ENCODE data around the gene HECTD1.
"Not testable (repeated sequence)": the region's sequence is repeated elsewhere in the genome, so short reads cannot be mapped to it uniquely, and the experiment has no call there.

The HECTD1 gene

DNA sequence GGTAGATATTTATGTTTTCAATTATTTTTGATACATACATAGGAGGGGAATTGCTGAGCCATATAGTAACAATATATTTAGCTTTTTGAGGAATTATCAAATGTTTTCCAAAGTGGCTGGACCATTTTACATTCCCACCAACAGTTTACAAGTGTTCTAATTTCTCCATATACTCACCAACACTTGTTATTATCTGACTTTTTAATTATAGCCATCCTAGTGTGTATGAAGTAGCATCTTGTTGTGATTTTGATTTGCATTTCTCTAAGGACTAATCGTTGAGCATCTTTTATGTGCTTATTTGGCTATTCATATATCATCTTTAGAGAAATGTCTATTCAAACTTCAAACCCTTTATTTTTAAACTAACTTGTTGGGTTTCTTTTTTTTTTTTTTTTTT, 17.2 kb upstream of the HECTD1 start:
- no peak for DNase-seq (ENCODE audit: low read depth)

DNA sequence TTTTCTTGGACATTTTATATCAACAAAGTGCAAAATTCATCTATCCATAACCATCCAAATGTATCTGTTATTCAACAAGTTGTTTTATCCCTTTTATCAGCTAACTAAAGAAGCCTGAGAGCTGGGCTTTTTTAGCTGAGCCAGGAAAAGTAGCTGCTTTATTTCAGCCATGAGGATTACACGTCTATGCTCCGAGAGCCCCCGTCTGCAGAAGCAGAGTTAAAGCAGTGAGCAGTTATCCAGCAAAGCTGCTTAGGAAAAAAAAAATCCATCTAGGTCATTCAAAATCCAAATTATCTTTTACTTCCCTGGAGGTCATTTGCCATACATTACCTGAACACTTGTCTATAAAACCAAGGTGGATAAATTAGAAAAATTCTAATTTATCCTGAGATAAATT, 15.7 kb upstream of the HECTD1 start:
- DNase-seq (ENCODE audit: low read depth) = no peak

DNA sequence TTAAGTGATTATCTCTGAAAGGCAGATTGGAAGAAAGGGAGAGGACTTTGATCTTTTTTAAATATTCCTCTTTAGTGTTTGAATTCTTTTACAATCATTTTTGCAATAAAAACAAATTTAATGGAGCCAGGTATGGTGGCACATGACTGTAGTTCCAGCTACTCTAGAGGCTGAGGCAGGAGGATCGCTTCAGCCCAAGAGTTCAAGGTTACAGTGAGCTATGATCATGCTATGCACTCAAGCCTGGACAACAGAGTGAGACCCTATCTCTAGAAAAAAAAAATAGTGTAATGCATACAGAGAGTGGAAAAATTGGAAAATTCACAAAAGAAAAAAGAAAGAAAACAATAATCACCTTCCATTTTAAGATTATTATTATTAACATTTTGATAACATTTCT, 15.2 kb upstream of the HECTD1 start:
- DNase-seq (ENCODE audit: low read depth) = no peak

DNA sequence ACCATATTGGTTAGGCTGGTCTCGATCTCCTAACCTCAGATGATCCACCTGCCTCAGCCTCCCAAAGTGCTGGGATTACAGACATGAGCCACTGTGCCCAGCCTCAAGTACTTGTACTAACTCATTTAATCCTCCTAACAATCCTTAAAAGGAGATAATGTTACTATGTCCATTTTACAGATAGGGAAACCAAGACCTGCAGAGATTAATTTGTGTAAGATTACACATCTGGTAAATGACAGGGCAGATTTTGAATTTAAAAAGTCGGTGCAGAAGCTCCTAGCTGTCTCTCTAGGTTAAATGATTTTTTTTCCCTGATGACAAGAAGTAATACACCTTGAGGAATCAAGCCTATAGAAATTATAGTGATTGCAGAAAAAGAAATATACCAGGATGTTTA, 13.7 kb upstream of the HECTD1 start:
- DNase-seq (ENCODE audit: low read depth) = no peak

DNA sequence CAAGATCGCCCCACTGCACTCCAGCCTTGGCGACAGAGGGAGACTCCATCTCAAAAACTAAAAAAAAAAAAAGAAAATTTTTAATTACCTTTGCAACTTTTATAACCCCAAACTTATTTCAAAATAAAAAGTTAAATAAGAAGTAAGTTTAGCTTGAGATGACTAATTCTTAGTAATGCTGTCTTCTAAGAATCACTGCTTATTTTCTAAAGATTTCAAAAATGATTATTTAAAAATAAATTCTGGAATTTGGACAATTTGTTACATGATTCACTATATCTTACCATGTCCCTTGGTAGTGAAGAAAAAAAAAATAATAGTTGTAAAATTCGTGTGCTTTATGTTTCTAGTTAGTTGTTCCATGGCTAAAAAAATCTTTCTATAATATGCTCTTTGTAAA, 11.6 kb upstream of the HECTD1 start:
- DNase-seq (ENCODE audit: low read depth) = no peak

DNA sequence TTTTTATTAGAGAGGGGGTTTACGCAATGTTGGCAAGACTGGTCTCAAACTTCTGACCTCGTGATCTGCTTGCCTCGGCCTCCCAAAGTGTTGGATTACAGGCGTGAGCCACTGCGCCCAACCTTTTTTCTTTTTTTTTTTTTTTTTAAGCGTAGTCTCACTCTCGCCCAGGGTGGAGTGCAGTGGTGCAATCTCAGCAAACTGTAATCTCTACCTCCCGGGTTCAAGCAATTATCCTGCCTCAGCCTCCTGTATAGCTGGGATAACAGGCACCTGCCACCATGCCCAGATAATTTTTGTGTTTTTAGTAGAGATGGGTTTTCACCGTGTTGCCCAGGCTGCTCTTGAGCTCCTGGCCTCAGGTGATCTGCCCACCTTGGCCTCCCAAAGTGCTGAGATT, 8.8 kb upstream of the HECTD1 start:
- DNase-seq (ENCODE audit: low read depth) = no peak

DNA sequence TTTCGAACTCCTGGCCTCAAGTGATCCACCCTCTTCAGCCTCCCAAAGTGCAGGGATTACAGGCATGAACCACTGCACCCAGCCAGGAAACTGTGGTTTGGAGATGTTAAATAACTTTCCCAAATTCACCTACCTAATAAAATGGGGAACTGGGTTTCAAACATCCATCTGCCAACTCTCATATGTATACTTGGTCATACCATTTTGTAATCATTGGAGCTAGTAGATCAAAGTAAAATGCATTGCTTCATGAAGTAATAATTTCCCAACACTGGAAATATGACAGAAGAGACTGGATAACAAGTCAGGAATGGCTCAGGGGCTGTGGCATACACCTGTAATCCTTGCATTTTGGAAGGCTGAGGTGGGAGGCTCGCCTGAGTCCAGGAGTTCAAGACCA, 5.3 kb upstream of the HECTD1 start:
- no peak for DNase-seq (ENCODE audit: low read depth)

DNA sequence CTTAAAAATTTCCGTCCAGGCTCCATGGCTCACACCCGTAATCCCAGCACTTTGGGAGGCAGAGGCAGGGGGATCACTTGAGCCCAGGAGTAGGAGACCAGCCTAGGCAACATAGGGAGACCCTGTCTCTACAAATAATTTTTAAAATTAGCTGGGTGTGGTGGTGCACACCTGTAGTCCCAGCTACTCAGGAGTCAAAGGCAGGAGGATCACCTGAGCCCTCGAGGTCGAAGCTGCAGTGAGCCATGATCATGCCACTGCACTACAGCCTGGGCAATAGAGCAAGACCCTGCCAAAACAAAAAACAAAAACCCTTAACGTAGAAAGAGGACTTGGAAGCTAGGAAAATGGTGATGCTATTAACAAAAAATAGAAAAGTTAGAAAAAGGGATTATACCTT, 2.0 kb upstream of the HECTD1 start:
- no peak for DNase-seq (ENCODE audit: low read depth)

DNA sequence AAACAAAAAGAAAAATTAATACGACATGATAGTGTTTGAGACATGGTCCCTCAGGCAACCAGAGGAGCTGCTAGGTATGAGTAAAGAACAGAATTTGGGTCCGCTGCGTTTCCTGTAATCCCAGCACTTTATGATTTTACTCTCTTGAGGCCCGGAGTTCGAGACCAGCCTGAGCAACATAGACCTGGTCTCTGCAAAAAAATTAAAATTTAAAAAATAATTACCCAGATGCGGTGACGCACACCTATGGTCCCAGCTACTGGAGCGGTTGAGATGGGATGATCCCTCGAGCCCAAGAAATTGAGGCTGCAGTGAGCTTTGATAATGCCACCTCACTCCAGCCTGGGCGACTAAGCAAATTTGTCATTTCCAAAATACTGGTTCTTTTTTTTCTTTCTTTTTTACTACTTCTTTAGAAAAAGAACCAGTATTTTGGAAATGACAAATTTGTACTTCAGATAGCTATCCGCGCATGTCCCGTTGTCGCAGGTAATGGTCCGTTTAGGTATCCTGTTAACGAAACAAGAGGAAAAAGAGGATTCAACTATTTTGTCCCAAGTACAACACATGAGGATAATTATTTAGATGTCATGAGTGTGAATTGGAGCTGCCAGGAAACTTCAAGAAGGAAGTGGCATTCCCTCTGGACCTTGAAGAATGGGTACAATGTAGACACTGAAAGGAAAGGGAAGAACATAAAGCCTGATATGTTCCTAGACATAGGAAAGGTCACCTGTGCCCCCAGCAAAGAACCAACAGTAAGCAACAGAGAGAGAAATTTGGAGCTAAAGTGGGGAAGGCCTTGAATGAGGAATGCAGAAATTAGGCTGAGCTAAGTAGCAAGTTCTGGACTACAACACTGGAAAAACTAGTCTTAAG, 1.2 kb upstream of the HECTD1 start:
- no peak for DNase-seq (ENCODE audit: low read depth)

DNA sequence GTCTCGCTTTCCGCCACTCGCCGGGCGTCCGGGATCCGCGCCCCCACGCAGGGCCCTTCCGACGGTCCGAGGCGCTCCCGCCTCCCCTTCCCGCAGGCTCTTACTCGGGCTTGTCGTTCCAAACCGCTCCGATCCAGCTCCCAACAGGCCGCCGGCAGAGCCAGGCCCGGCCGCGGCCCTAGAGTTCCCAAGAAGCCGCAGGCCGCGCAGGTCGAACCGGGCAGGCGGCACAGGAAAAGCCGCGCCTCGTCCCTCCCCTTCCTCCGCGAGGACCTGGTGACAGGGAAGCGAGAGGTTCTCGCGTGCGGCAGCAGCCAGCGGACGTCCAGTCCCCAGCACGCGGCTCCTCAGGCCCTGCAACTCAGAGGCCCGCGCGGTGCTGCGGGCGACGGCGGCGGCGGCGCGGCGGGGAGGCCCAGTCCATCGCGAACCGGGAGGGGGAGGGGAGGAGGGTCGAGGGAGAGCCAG, 272 bp downstream of the HECTD1 start:
- no peak for DNase-seq (ENCODE audit: low read depth)

DNA sequence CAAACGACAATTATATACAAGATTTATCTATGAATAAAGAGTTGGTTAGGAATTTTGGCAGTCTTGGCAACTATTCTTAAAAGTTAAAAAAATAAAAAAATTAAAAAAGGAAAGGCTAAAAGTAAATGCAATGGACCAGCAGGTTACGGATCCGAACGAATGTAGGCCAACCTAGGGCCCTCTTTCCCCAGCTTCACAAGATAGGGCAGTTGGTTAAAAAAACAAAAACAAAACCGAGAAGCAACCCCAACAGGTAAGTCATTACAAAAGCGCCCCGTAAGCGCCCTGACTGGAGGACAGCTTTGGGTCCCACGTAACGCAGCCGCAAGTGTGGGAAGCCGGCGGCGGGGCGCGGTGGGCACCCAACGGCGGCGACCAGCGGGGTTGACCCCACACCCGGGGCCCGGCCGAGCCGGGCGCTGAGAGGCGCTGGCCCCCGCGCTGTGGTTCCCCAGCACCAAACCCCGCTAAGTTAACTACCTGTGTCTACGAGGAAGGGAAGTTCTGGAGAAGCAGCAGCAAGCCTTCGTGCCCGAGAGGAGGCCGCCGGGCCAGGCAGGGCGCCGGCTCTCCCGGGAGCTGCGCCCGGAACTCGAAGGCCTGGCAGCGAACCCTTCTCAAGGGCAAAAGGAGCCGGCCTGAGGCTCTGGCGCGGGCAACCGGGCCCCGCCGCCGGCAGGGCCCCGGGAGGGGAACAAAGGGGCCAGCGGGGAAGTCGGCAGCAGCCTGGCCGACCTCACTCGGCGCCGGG, 882 bp downstream of the HECTD1 start:
- DNase-seq (ENCODE audit: low read depth) = peak; percentile 39

DNA sequence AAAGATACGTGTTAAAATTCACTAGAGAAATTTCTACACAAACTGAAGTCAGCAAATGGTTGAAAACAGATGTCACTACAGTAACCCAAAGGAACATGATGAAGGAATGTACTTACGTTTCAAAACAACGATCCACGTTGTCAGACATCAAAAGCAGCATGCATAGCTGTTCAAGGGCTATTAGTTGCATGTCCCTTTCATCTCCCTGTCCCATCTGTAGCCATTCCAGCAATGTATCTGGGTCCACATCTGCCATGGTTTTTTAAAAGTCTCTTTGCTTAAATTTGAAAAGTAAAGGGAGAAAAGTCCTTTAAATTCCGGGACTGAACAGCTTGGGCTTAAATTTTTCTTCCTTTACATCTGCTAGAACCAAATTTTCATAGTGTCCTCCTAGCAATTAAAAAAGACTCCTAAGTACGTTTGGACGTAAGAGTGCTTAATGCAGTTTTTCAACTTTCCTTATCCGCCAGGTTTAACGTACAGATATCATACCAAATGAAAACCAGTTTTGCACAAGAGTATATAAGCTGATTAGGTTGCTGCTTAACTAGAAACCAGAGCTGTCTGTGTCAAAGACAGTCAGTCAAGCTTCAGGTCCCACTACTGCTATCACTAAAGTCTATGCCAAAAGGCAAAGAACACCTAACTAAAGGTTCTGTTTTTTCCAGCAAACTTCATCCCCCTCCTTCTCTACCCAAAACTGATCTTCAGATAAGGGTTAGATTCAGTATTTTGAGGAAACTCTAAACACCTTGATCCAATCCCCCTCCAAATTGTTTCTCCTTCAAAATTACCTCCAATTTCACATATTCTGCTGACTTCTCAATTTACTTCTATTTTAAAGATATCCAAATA, 1.7 kb downstream of the HECTD1 start:
- DNase-seq (ENCODE audit: low read depth) = no peak

DNA sequence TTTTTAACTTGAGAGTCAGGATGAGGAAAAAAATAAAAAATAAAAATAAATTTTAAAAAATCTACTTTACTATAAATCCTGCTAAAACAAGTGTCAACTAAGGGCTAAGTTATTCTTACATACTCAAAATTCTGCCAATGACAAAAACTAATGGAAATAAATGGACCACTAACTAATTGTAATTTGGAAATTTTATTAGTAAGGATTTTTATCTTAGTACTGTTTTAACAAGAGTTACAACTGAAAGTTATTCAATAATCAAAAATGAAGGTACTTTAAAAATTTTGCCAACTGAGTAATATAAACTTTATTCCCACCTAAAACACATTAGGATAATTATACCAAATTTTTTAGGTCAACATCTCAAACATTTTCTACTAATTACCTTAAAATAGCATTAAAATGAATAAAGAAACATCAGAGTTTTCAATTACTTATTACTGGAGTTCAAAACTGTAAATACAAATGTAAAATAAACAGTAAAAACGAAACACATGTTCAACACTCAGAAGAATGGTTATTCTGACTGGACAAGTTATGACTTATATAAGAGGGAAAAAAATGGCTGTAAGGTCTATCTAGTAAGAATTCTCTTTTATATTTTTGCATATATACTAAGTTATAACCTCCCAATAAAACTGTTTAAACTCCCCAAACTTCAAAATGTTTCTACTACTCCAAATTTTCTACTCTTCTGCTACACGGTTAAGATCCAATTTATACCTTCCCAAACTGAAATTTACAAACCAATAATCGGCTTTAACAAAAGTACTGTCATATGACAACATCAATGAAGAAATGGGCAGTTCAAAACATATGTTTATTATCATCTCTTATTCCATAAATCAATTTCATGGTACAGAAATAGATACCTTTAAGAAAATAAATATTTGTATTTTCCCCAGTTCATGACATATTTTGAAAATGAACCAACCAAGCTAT, 2.7 kb downstream of the HECTD1 start:
- no peak for DNase-seq (ENCODE audit: low read depth)

DNA sequence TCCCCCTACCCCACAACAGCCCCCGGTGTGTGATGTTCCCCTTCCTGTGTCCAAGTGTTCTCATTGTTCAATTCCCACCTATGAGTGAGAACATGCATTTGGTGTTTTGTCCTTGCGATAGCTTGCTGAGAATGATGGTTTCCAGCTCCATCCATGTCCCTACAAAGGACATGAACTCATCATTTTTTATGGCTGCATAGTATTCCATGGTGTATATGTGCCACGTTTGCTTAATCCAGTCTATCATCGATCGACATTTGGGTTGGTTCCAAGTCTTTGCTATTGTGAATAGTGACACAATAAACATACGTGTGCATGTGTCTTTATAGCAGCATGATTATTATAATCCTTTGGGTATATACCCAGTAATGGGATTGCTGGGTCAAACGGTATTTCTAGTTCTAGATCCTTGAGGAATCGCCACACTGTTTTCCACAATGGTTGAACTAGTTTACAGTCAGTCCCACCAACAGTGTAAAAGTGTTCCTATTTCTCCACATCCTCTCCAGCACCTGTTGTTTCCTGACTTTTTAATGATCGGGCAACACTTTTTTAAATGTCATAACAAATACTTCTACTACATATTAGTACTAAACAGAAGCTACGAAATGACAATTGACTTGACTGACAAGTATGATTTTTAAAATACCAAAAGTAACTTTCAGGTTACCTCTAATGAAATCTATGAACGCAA, 3.5 kb downstream of the HECTD1 start:
- not testable (repeated sequence) for DNase-seq (ENCODE audit: low read depth)

DNA sequence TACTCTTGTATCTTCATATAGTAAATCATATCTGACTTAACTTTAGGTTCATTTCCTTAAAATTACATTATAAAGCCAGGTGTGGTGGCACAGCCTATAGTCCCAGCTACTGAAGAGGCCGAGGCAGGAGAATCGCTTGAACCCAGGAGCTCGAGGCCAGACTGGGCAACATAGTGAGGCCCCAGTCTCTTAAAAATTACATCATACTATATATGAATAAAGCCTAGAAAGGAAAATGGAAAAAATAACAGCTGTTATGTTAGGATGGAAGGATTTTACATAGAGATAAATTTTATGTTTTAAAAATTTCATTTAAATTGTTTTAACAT, 4.2 kb downstream of the HECTD1 start:
- no peak for DNase-seq (ENCODE audit: low read depth)

DNA sequence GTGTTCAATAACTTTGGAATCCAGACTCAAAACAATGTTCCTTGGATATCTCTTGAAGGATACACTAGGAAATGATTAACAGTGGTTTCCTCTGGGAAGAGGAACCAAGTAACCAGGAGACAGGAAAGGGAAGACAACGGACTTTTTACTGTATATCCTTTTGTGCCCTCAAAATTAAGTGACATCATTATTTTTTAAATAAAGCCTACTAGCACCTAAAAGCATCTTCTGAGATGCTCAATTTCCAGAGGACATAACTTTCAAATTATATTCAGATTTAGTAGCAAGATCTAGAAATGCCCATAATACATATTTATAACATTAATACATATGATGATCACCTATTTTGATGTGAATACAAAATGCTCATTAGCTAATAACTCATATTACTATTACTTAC, 6.5 kb downstream of the HECTD1 start:
- no peak for DNase-seq (ENCODE audit: low read depth)

DNA sequence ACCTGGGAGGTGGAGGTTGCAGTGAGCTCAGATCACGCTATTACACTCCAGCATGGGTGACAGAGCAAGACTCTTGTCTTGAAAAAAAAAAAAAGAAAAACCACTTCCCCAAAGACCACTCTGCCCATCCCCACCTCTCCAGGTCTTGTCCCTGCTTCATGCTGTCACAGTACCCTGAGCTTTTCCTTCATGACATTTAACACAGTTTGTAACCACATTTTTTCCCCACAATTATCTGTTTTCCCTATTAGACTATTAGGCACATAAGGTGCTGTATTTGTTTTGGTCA, 6.9 kb downstream of the HECTD1 start:
- DNase-seq (ENCODE audit: low read depth) = no peak

DNA sequence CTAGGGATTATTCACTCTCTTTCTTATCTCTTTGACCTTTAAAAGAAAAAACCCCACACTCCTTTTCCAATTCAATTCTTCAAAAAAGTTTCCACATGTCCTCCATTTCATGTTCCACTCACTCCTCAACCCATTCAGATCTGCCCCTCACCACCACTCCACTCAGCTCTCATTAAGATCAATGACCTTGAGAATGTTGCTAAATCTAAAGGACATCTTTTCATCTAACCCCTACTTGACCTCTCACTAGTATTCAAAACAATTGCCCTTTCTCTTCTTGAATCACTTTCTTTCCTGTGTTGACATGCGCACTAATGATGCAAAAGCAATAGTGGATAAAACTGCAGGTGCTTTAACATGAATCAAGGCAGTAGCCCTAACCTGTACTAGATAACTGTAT, 9.9 kb downstream of the HECTD1 start:
- no peak for DNase-seq (ENCODE audit: low read depth)

DNA sequence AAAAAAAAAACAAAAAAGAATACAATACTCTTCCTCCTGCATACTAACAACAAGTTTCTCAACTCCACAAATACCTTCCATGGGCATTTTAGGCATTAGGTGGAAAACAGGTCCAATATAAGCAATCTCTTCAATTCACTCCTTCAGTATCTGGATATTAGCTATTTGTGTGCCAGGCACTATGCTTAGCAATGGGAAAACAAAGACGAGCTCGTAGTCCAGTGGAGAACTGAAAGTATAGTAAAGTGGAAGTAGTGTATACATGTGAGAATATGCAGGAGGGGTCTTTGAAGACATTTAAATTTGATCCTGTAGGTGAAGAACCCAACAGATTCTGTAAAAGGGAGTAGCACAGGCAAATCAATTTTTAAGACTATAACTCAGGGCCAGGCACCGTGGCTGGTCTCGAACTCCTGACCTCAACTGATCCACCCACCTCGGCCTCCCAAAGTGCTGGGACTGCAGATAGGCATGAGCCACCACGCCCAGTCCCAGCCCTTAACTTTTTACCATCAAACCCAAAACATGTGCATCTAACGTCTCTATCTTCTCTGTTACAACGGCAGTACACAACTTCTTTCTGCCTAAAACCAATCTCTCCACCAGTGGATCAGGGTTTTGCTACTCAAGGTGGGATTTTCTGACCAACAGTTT, 10.6 kb downstream of the HECTD1 start:
- DNase-seq (ENCODE audit: low read depth) = no peak

DNA sequence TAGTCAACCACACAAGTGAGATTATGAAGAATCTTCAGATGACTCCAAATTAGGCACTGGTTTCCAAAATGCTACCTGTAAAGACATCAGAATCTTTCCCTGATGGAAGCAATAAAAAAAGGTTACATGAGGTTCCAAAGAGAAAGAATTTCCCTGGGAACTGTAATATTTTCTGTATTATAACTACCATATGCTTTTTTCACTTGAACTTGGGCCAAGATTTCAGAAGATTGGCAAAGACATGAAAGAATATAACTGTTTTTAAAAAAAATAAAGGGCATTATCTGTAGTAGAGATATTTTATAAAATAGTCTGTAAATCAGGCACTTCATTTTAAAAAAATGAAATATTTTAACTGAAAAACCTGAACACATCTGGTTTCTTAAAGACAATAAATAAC, 12.9 kb downstream of the HECTD1 start:
- no peak for DNase-seq (ENCODE audit: low read depth)

DNA sequence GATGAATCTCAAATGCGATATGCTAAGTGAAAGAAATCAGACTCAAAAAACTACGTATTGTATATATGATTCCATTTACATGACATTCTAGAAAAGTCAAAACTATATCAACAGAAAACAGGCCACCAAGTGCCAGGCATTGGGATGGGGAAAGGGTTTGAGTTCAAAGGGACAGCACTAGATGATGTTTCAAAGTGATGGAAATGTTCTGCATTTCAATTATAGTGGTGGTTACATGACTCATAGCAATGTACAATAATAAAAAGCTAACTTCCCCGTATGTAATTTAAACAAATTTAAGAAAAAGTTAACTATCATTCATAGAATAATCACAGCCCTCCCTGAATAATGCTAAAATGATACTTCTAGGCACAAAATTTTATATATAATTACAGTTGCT, 13.5 kb downstream of the HECTD1 start:
- DNase-seq (ENCODE audit: low read depth) = no peak
